ENCODE results near the gene PAK6.

PAK6 gene

GRCh38 chr15:40255033-40255432 is 16.2 kb downstream of the PAK6 start:
- Histone ChIP-seq H3K4me1 (ENCODE audit: control insufficient read depth, insufficient read depth, low read length, poor library complexity, severe bottlenecking) (peaks cover 7% of the 10 kb centered on the region), H3K27me3 (replicated peaks; ENCODE audit: control insufficient read depth, insufficient read depth, low read length, poor library complexity, severe bottlenecking) (peaks cover 16% of the 10 kb centered on the region), H3K9me3 (ENCODE audit: control insufficient read depth, low read length) (no peaks in the 10 kb centered on the region), H3K27ac (ENCODE audit: insufficient read depth, low read length, poor library complexity, severe bottlenecking) (no peak overlapping the region), H3K4me3 (ENCODE audit: insufficient read depth, low read depth, low read length, poor library complexity, severe bottlenecking) (no peak overlapping the region), H3K36me3 (ENCODE audit: control insufficient read depth, insufficient read depth, low read length) (no peaks in the 10 kb centered on the region)
- DNase-seq: no peak

GRCh38 chr15:40256638-40257235 is 17.9 kb downstream of the PAK6 start:
- Histone ChIP-seq H3K4me3 (ENCODE audit: insufficient read depth, low read depth, low read length, poor library complexity, severe bottlenecking) (no peak overlapping the region), H3K9me3 (ENCODE audit: control insufficient read depth, low read length) (no peaks in the 10 kb centered on the region), H3K27me3 (replicated peaks; ENCODE audit: control insufficient read depth, insufficient read depth, low read length, poor library complexity, severe bottlenecking) (peaks cover 16% of the 10 kb centered on the region), H3K36me3 (ENCODE audit: control insufficient read depth, insufficient read depth, low read length) (no peaks in the 10 kb centered on the region), H3K27ac (ENCODE audit: insufficient read depth, low read length, poor library complexity, severe bottlenecking) (no peak overlapping the region), H3K4me1 (ENCODE audit: control insufficient read depth, insufficient read depth, low read length, poor library complexity, severe bottlenecking) (peaks cover 7% of the 10 kb centered on the region)
- DNase-seq: no peak

- Histone ChIP-seq H3K27me3 (replicated peaks; ENCODE audit: control insufficient read depth, insufficient read depth, low read length, poor library complexity, severe bottlenecking) (peaks cover 8% of the 10 kb centered on the region), H3K4me3 (ENCODE audit: insufficient read depth, low read depth, low read length, poor library complexity, severe bottlenecking) (no peak overlapping the region), H3K36me3 (ENCODE audit: control insufficient read depth, insufficient read depth, low read length) (no peaks in the 10 kb centered on the region), H3K4me1 (ENCODE audit: control insufficient read depth, insufficient read depth, low read length, poor library complexity, severe bottlenecking) (no peaks in the 10 kb centered on the region), H3K27ac (ENCODE audit: insufficient read depth, low read length, poor library complexity, severe bottlenecking) (no peak overlapping the region), H3K9me3 (ENCODE audit: control insufficient read depth, low read length) (no peaks in the 10 kb centered on the region)
- DNase-seq: no peak
Observed at GRCh38 chr15:40257656-40258450, 19.0 kb downstream of the PAK6 start.

GRCh38 chr15:40258544-40258943 is 19.7 kb downstream of the PAK6 start:
- H3K27ac ChIP-seq (ENCODE audit: insufficient read depth, low read length, poor library complexity, severe bottlenecking): no peak overlapping the region
- no peaks in the 10 kb centered on the region for H3K36me3 ChIP-seq (ENCODE audit: control insufficient read depth, insufficient read depth, low read length)
- H3K27me3 ChIP-seq (replicated peaks; ENCODE audit: control insufficient read depth, insufficient read depth, low read length, poor library complexity, severe bottlenecking): peaks cover 3% of the 10 kb centered on the region
- no peak overlapping the region for H3K4me3 ChIP-seq (ENCODE audit: insufficient read depth, low read depth, low read length, poor library complexity, severe bottlenecking)
- no peaks in the 10 kb centered on the region for H3K4me1 ChIP-seq (ENCODE audit: control insufficient read depth, insufficient read depth, low read length, poor library complexity, severe bottlenecking)
- DNase-seq: no peak
- H3K9me3 ChIP-seq (ENCODE audit: control insufficient read depth, low read length): no peaks in the 10 kb centered on the region

GRCh38 chr15:40259021-40259420 is 20.2 kb downstream of the PAK6 start:
- Histone ChIP-seq H3K27ac (ENCODE audit: insufficient read depth, low read length, poor library complexity, severe bottlenecking) (no peak overlapping the region), H3K36me3 (ENCODE audit: control insufficient read depth, insufficient read depth, low read length) (no peaks in the 10 kb centered on the region), H3K9me3 (ENCODE audit: control insufficient read depth, low read length) (no peaks in the 10 kb centered on the region), H3K4me1 (ENCODE audit: control insufficient read depth, insufficient read depth, low read length, poor library complexity, severe bottlenecking) (no peaks in the 10 kb centered on the region), H3K4me3 (ENCODE audit: insufficient read depth, low read depth, low read length, poor library complexity, severe bottlenecking) (no peak overlapping the region), H3K27me3 (replicated peaks; ENCODE audit: control insufficient read depth, insufficient read depth, low read length, poor library complexity, severe bottlenecking) (peaks cover 3% of the 10 kb centered on the region)
- no peak for DNase-seq

- no peak for DNase-seq
- no peaks in the 10 kb centered on the region for H3K9me3 ChIP-seq (ENCODE audit: control insufficient read depth, low read length)
- H3K4me3 ChIP-seq (ENCODE audit: insufficient read depth, low read depth, low read length, poor library complexity, severe bottlenecking): no peak overlapping the region
Observed at GRCh38 chr15:40263024-40263754, 24.3 kb downstream of the PAK6 start.

GRCh38 chr15:40264321-40265153 is 25.7 kb downstream of the PAK6 start:
- DNase-seq: no peak

More at GRCh38 chr15:40263024-40263754, 24.3 kb downstream of the PAK6 start:
- Histone ChIP-seq H3K36me3 (ENCODE audit: control insufficient read depth, insufficient read depth, low read length) (no peaks in the 10 kb centered on the region), H3K4me1 (ENCODE audit: control insufficient read depth, insufficient read depth, low read length, poor library complexity, severe bottlenecking) (no peaks in the 10 kb centered on the region), H3K27me3 (replicated peaks; ENCODE audit: control insufficient read depth, insufficient read depth, low read length, poor library complexity, severe bottlenecking) (no peaks in the 10 kb centered on the region), H3K27ac (ENCODE audit: insufficient read depth, low read length, poor library complexity, severe bottlenecking) (no peak overlapping the region)

GRCh38 chr15:40265355-40265754 is 26.5 kb downstream of the PAK6 start:
- no peak for DNase-seq

More at GRCh38 chr15:40264321-40265153, 25.7 kb downstream of the PAK6 start:
- no peaks in the 10 kb centered on the region for H3K27me3 ChIP-seq (replicated peaks; ENCODE audit: control insufficient read depth, insufficient read depth, low read length, poor library complexity, severe bottlenecking)
- H3K4me3 ChIP-seq (ENCODE audit: insufficient read depth, low read depth, low read length, poor library complexity, severe bottlenecking): no peak overlapping the region
- H3K27ac ChIP-seq (ENCODE audit: insufficient read depth, low read length, poor library complexity, severe bottlenecking): no peak overlapping the region
- no peaks in the 10 kb centered on the region for H3K36me3 ChIP-seq (ENCODE audit: control insufficient read depth, insufficient read depth, low read length)
- H3K9me3 ChIP-seq (ENCODE audit: control insufficient read depth, low read length): no peaks in the 10 kb centered on the region
- no peaks in the 10 kb centered on the region for H3K4me1 ChIP-seq (ENCODE audit: control insufficient read depth, insufficient read depth, low read length, poor library complexity, severe bottlenecking)

GRCh38 chr15:40265875-40266274 is 27.0 kb downstream of the PAK6 start:
- no peak overlapping the region for H3K27ac ChIP-seq (ENCODE audit: insufficient read depth, low read length, poor library complexity, severe bottlenecking)
- no peaks in the 10 kb centered on the region for H3K36me3 ChIP-seq (ENCODE audit: control insufficient read depth, insufficient read depth, low read length)
- no peaks in the 10 kb centered on the region for H3K27me3 ChIP-seq (replicated peaks; ENCODE audit: control insufficient read depth, insufficient read depth, low read length, poor library complexity, severe bottlenecking)
- H3K4me3 ChIP-seq (ENCODE audit: insufficient read depth, low read depth, low read length, poor library complexity, severe bottlenecking): no peak overlapping the region
- DNase-seq: no peak
- no peaks in the 10 kb centered on the region for H3K9me3 ChIP-seq (ENCODE audit: control insufficient read depth, low read length)
- H3K4me1 ChIP-seq (ENCODE audit: control insufficient read depth, insufficient read depth, low read length, poor library complexity, severe bottlenecking): no peaks in the 10 kb centered on the region

More at GRCh38 chr15:40265355-40265754, 26.5 kb downstream of the PAK6 start:
- Histone ChIP-seq H3K27ac (ENCODE audit: insufficient read depth, low read length, poor library complexity, severe bottlenecking) (no peak overlapping the region), H3K36me3 (ENCODE audit: control insufficient read depth, insufficient read depth, low read length) (no peaks in the 10 kb centered on the region), H3K27me3 (replicated peaks; ENCODE audit: control insufficient read depth, insufficient read depth, low read length, poor library complexity, severe bottlenecking) (no peaks in the 10 kb centered on the region), H3K4me1 (ENCODE audit: control insufficient read depth, insufficient read depth, low read length, poor library complexity, severe bottlenecking) (no peaks in the 10 kb centered on the region), H3K9me3 (ENCODE audit: control insufficient read depth, low read length) (no peaks in the 10 kb centered on the region), H3K4me3 (ENCODE audit: insufficient read depth, low read depth, low read length, poor library complexity, severe bottlenecking) (no peak overlapping the region)

All from effector memory CD4-positive, alpha-beta T cell (primary cell).